ENCODE measurements around the gene RPTOR. TPM values are rescaled to one million over a fixed set of nuclear protein-coding genes. Genes with fewer than 3 reads are reported as not detected.

RPTOR gene
- total and polyA plus RNA-seq, 4 donors: 12.4 to 46.1 (median 29.7) TPM

DNA sequence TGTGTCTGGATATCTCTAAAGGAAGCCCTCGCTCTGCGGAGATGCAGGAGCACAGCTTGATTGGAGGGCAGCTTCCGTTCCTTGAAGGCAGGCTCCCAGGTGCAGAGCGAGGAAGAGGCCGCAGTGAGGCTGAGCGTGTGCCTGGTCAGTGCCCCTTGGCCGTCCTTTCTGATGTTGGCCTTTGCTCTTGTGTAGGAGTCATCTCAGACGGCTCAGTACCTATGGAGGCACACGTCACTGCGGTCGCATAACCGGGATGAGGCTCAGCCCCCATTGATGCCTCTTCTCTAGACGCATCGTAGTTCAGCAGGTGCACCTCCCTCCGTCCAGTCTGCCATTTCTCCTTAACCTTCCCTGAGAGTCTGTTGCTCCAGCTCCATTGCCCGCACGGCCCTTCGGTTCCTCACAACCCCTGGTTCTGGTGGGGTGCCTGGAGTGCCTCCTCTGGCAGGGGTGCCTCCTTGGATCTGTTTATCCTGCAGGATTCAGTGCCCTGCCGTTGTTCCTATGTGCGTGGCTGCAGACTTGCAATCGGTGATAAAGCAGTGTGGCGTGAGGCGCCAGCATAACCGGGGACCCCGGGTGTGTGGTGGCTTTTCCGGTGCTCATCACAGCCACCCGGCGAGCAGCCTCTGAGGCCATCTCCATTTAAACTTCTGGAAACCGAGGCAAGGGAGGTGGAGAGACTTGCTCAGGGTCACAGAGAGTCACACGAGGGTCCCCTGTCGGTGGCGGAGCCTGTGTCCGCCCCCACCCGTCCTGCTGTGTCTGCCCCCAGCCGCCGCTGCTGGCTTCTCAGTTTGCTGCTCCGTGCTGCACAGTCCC is 258.2 kb downstream of the RPTOR start:
- ATAC-seq (ENCODE audit: insufficient read depth, low FRiP score): no peak
- Histone ChIP-seq H3K9me3 (ENCODE audit: control insufficient read depth in 4 of 4, insufficient read depth in 3 of 4, low read length in 3 of 4) (peaks cover 0 to 2% (median 0%) of the 10 kb centered on the region in 4 donors), H3K4me3 (no peak overlapping the region), H3K4me1 (ENCODE audit: control insufficient read depth in 5 of 5, insufficient read depth in 5 of 5, low read length in 5 of 5) (peaks cover 0 to 14% (median 0%) of the 10 kb centered on the region in 5 donors), H3K27ac (ENCODE audit: low read depth in 1 of 2, low read length in 1 of 2) (no peak overlapping the region), H3K9ac (ENCODE audit: insufficient read depth in 1 of 2, low read length in 2 of 2) (no peak overlapping the region), H3K36me3 (ENCODE audit: control insufficient read depth in 4 of 4, insufficient read depth in 4 of 4, low read length in 4 of 4) (peaks cover 0 to 2% (median 0%) of the 10 kb centered on the region in 4 donors), H3K27me3 (ENCODE audit: control insufficient read depth in 3 of 3, insufficient read depth in 3 of 3, low read length in 2 of 3) (no peaks in the 10 kb centered on the region)
- DNase-seq: peak in 1 of 3 donors; percentile 9
- WGBS, 2 donors: 96 to 97% methylated on average over 36 to 37 of the region's 37 CpGs
- TF ChIP-seq CTCF (IDR thresholded peaks at IDR 0.05; ENCODE audit: control extremely low read depth, extremely low read depth): no peak

DNA sequence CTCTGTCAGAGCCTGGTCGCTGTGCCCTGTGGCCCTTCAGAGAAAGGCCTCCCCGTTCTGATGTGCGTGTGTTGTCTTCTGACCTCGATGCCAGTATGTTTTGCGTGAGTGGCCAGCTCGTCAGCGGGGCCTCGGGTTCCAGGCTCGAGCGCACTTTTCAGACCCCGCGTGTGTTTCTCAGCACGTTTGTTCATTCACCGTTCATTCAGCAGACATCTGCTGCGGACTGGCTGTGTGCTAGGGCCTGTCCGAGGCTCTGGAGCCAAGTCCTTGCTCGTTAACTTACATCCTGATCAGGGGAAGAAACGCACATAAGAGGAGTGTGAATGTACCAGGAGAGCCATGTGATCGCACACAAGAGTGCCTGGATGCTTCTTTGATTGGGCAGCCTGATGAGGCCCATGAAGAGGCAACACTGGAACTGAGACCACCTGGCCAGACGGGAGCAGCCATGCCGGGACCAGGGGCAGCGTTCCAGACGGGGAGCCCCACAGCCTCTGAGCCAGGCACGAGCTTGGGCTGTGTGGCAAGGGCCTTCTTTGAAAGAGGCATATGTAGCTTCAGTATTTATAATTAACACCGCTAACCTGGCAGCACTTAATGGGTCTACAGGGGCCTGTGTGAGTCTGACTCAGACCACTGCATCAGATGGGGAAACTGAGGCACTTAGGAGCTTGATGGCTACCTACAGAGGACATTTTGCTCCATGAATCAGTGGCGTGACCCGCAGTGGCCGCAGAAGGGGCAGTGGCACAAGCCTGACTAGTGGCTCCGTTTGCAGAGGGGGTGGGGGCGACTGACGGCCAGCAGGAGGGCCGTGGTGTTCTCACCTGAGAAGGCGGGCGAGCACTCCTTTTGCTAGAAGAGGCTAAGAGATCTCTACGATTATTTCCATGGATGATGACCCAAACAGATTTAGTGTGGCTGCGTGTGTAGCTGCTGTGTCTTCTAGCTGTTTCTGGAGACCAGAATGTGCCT is 259.1 kb downstream of the RPTOR start:
- WGBS, 2 donors: 94% methylated on average over 36 of the region's 36 CpGs
- Histone ChIP-seq H3K9ac (ENCODE audit: insufficient read depth in 1 of 2, low read length in 2 of 2) (no peak overlapping the region), H3K9me3 (ENCODE audit: control insufficient read depth in 4 of 4, insufficient read depth in 3 of 4, low read length in 3 of 4) (peaks cover 0 to 2% (median 0%) of the 10 kb centered on the region in 4 donors), H3K4me1 (ENCODE audit: control insufficient read depth in 5 of 5, insufficient read depth in 5 of 5, low read length in 5 of 5) (peaks cover 0 to 6% (median 0%) of the 10 kb centered on the region in 5 donors), H3K36me3 (ENCODE audit: control insufficient read depth in 4 of 4, insufficient read depth in 4 of 4, low read length in 4 of 4) (peaks cover 0 to 2% (median 0%) of the 10 kb centered on the region in 4 donors), H3K27ac (ENCODE audit: low read depth in 1 of 2, low read length in 1 of 2) (no peak overlapping the region), H3K27me3 (ENCODE audit: control insufficient read depth in 3 of 3, insufficient read depth in 3 of 3, low read length in 2 of 3) (no peaks in the 10 kb centered on the region), H3K4me3 (no peak overlapping the region)
- ATAC-seq (ENCODE audit: insufficient read depth, low FRiP score) (no peak), DNase-seq (peak in 1 of 3 donors; percentile 7)
- TF ChIP-seq CTCF (IDR thresholded peaks at IDR 0.05; ENCODE audit: control extremely low read depth, extremely low read depth): no peak

DNA sequence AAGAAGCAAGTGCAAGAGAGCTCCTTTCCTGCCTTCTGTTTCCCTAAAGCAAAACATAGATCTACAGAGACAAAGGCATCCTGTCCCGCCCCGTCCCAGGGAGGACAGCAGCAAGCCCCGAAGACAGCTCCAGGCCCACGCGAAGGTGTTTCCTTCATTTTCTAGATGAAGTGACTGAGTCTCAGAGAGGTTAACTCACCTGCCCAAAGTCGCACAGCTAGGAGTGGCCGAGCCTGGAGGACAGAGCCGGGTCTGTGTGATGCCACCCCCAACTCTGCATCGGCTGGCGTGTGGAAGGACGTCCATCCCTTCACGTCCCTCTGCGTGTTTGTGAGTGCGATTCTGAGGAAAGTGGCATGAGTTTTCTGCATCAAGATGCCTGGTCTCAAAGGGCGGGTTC is 259.8 kb downstream of the RPTOR start:
- H3K9me3 ChIP-seq (ENCODE audit: control insufficient read depth in 4 of 4, insufficient read depth in 3 of 4, low read length in 3 of 4): peaks cover 0 to 2% (median 0%) of the 10 kb centered on the region in 4 donors
- H3K27me3 ChIP-seq (ENCODE audit: control insufficient read depth in 3 of 3, insufficient read depth in 3 of 3, low read length in 2 of 3): no peaks in the 10 kb centered on the region
- DNase-seq (peak in 1 of 3 donors; percentile 8), ATAC-seq (ENCODE audit: insufficient read depth, low FRiP score) (no peak)
- no peak for TF ChIP-seq CTCF (IDR thresholded peaks at IDR 0.05; ENCODE audit: control extremely low read depth, extremely low read depth)
- no peak overlapping the region for H3K4me3 ChIP-seq
- H3K27ac ChIP-seq (ENCODE audit: low read depth in 1 of 2, low read length in 1 of 2): no peak overlapping the region
- H3K4me1 ChIP-seq (ENCODE audit: control insufficient read depth in 5 of 5, insufficient read depth in 5 of 5, low read length in 5 of 5): peaks cover 0 to 5% (median 0%) of the 10 kb centered on the region in 5 donors
- WGBS, 2 donors: 86 to 93% methylated on average over 15 of the region's 15 CpGs
- H3K36me3 ChIP-seq (ENCODE audit: control insufficient read depth in 4 of 4, insufficient read depth in 4 of 4, low read length in 4 of 4): peaks cover 0 to 2% (median 0%) of the 10 kb centered on the region in 4 donors
- no peak overlapping the region for H3K9ac ChIP-seq (ENCODE audit: insufficient read depth in 1 of 2, low read length in 2 of 2)

All from lung (tissue), 12 donors.